ENCODE results near the gene AHSG.

- no peak for TF ChIP-seq POLR2A (IDR thresholded peaks at IDR 0.05)
- no peak for TF ChIP-seq CTCF (IDR thresholded peaks at IDR 0.05)
These were observed 43.1 kb upstream of the AHSG start for GRCh38 chr3:186569779-186570095.
